ENCODE data around the gene RNASEH2A. TPM values are rescaled to one million over a fixed set of nuclear protein-coding genes. Genes with fewer than 3 reads are reported as not detected.
"Not testable (repeated sequence)": the region's sequence is repeated elsewhere in the genome, so short reads cannot be mapped to it uniquely, and the experiment has no call there.

Gene RNASEH2A
- total RNA-seq, 4 donors from 2014 or later = 12.3 to 15.4 (median 14.0) TPM

GRCh38 chr19:12815088-12815487 lies 8.7 kb downstream of the RNASEH2A start:
- Histone ChIP-seq H3K36me3 (peaks cover 26% of the 10 kb centered on the region), H3K27ac (no peak overlapping the region), H3K9me3 (no peaks in the 10 kb centered on the region), H3K4me1 (no peaks in the 10 kb centered on the region), H3K27me3 (no peaks in the 10 kb centered on the region), H3K4me3 (no peak overlapping the region)
- DNase-seq (ENCODE audit: low spot score in 2 of 2) = no peak
- TF ChIP-seq EP300 (IDR thresholded peaks at IDR 0.05) (no peak), CTCF (IDR thresholded peaks at IDR 0.05) (no peak), POLR2A (IDR thresholded peaks at IDR 0.05) (no peak), POLR2AphosphoS5 (IDR thresholded peaks at IDR 0.05) (no peak)
- WGBS = 97% methylated on average over 7 of the region's 7 CpGs

- not testable (repeated sequence) for H3K9me3 ChIP-seq; H3K27me3 ChIP-seq; H3K4me3 ChIP-seq; DNase-seq (ENCODE audit: low spot score in 2 of 2); H3K27ac ChIP-seq; H3K4me1 ChIP-seq
- peaks cover 16% of the 10 kb centered on the region for H3K36me3 ChIP-seq
- WGBS = 91% methylated on average over 6 of the region's 6 CpGs
Observed at GRCh38 chr19:12817188-12817587, 10.8 kb downstream of the RNASEH2A start.

- not testable (repeated sequence) for H3K4me1 ChIP-seq; H3K9me3 ChIP-seq; H3K4me3 ChIP-seq; H3K27me3 ChIP-seq; DNase-seq (ENCODE audit: low spot score in 2 of 2); H3K27ac ChIP-seq
- peaks cover 16% of the 10 kb centered on the region for H3K36me3 ChIP-seq
- 94% methylated on average over 11 of the region's 11 CpGs for WGBS
Observed at GRCh38 chr19:12817810-12818209, 11.4 kb downstream of the RNASEH2A start.

GRCh38 chr19:12821761-12822160 lies 15.4 kb downstream of the RNASEH2A start:
- Histone ChIP-seq H3K27ac (no peak overlapping the region), H3K4me1 (peaks cover 8% of the 10 kb centered on the region), H3K4me3 (no peak overlapping the region), H3K9me3 (no peaks in the 10 kb centered on the region), H3K36me3 (no peaks in the 10 kb centered on the region), H3K27me3 (peaks cover 32% of the 10 kb centered on the region)
- WGBS = 95% methylated on average over 2 of the region's 2 CpGs
- no peak for TF ChIP-seq CTCF (IDR thresholded peaks at IDR 0.05)
- no peak for TF ChIP-seq POLR2A (IDR thresholded peaks at IDR 0.05)
- TF ChIP-seq POLR2AphosphoS5 (IDR thresholded peaks at IDR 0.05) = no peak
- TF ChIP-seq EP300 (IDR thresholded peaks at IDR 0.05) = no peak
- no peak for DNase-seq (ENCODE audit: low spot score in 2 of 2)

GRCh38 chr19:12825254-12826131 lies 19.1 kb downstream of the RNASEH2A start:
- TF ChIP-seq EP300 (IDR thresholded peaks at IDR 0.05) (no peak), POLR2AphosphoS5 (IDR thresholded peaks at IDR 0.05) (no peak), CTCF (IDR thresholded peaks at IDR 0.05) (peak in 1 of 2 donors; percentile 36)
- peaks cover 65% of the 10 kb centered on the region for H3K27me3 ChIP-seq
- DNase-seq (ENCODE audit: low spot score in 2 of 2) = no peak
- H3K27ac ChIP-seq = no peak overlapping the region
- no peaks in the 10 kb centered on the region for H3K36me3 ChIP-seq
- H3K4me1 ChIP-seq = peaks cover 14% of the 10 kb centered on the region
- no peaks in the 10 kb centered on the region for H3K9me3 ChIP-seq
- no peak overlapping the region for H3K4me3 ChIP-seq
- 8% methylated on average over 42 of the region's 46 CpGs for WGBS

GRCh38 chr19:12828494-12828893 lies 22.1 kb downstream of the RNASEH2A start:
- no peak overlapping the region for H3K27ac ChIP-seq
- no peak for DNase-seq (ENCODE audit: low spot score in 2 of 2)
- H3K4me3 ChIP-seq = no peak overlapping the region
- WGBS = 3% methylated on average over 23 of the region's 23 CpGs
- no peaks in the 10 kb centered on the region for H3K9me3 ChIP-seq
- H3K4me1 ChIP-seq = peaks cover 25% of the 10 kb centered on the region
- no peaks in the 10 kb centered on the region for H3K36me3 ChIP-seq
- peaks cover 89% of the 10 kb centered on the region for H3K27me3 ChIP-seq
- no peak for TF ChIP-seq EP300 (IDR thresholded peaks at IDR 0.05)
- TF ChIP-seq CTCF (IDR thresholded peaks at IDR 0.05) = no peak
- no peak for TF ChIP-seq POLR2A (IDR thresholded peaks at IDR 0.05)
- TF ChIP-seq POLR2AphosphoS5 (IDR thresholded peaks at IDR 0.05) = no peak
